Measurements from ENCODE around the gene SYNE2. TPM values are rescaled to one million over a fixed set of nuclear protein-coding genes. Genes with fewer than 3 reads are reported as not detected.

The SYNE2 gene
- total RNA-seq, 1 experiment from 2014 or later: 16.0 TPM

GRCh38 chr14:63857466-63858030 is 4.7 kb downstream of the SYNE2 start:
- no TSS peak for BruUV-seq (replicated peaks)
- Histone ChIP-seq H3K27ac (ENCODE audit: low read length) (no peak overlapping the region), H3K9ac (ENCODE audit: low read length) (no peak overlapping the region), H3K9me3 (ENCODE audit: low read length) (no peaks in the 10 kb centered on the region), H3K4me2 (ENCODE audit: low read length) (no peak overlapping the region), H3K4me3 (ENCODE audit: low read length) (no peak overlapping the region), H3K79me2 (ENCODE audit: low read length) (peaks cover 10% of the 10 kb centered on the region), H3K9me2 (replicated peaks; ENCODE audit: low read length) (no peaks in the 10 kb centered on the region), H2AFZ (ENCODE audit: low read length) (no peak overlapping the region), H3K4me1 (ENCODE audit: insufficient read depth, low read length) (peaks cover 12% of the 10 kb centered on the region), H3K36me3 (ENCODE audit: low read depth, low read length) (no peaks in the 10 kb centered on the region), H3F3A (ENCODE audit: low read length, unreplicated experiment) (no peaks in the 10 kb centered on the region), H4K20me1 (ENCODE audit: low read length) (no peaks in the 10 kb centered on the region), H3K27me3 (ENCODE audit: low read length) (no peaks in the 10 kb centered on the region)
- CTCF ChIA-PET: no interaction called here
- TF ChIP-seq EZH2phosphoT487 (IDR thresholded peaks at IDR 0.05; ENCODE audit: borderline replicate concordance, low read length) (no peak), EZH2 (IDR thresholded peaks at IDR 0.05; ENCODE audit: low read length, unreplicated experiment) (no peak), CTCF (conservative IDR thresholded peaks at IDR 0.05; ENCODE audit: low read depth, low read length) (no peak)
- ATAC-seq (no peak), DNase-seq (peak; percentile 32)
- POLR2A ChIA-PET (ENCODE audit: unreplicated experiment): no interaction called here
- intact Hi-C loops (cut with micrococcal nuclease): no loop called here

DNA sequence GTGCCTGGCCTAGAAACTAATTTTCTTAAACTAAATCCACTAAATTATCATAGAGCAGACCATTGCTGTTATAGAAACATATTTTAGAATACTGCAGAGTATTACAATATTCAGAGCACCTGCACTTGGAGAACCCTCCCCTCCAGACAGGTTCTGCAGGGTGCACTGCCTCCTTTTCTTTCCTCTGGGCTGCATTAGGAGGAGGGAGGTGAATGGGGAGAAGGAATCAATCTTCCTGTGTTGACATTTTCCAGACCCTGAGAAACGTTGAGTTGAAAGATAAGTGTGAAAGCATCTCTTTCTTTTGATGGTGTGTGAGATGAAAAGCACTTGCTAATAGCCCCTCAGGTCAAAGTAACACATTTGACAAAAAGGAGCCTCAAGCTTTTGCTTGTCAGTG is 7.3 kb downstream of the SYNE2 start:
- Histone ChIP-seq H3K9me2 (replicated peaks; ENCODE audit: low read length) (no peaks in the 10 kb centered on the region), H3K36me3 (ENCODE audit: low read depth, low read length) (no peaks in the 10 kb centered on the region), H3K79me2 (ENCODE audit: low read length) (peaks cover 7% of the 10 kb centered on the region), H3K4me1 (ENCODE audit: insufficient read depth, low read length) (peaks cover 12% of the 10 kb centered on the region), H3K27ac (ENCODE audit: low read length) (no peak overlapping the region), H3K4me2 (ENCODE audit: low read length) (no peak overlapping the region), H3K4me3 (ENCODE audit: low read length) (no peak overlapping the region), H4K20me1 (ENCODE audit: low read length) (no peaks in the 10 kb centered on the region), H3F3A (ENCODE audit: low read length, unreplicated experiment) (no peaks in the 10 kb centered on the region), H3K9ac (ENCODE audit: low read length) (no peak overlapping the region), H3K27me3 (ENCODE audit: low read length) (no peaks in the 10 kb centered on the region), H2AFZ (ENCODE audit: low read length) (no peak overlapping the region), H3K9me3 (ENCODE audit: low read length) (no peaks in the 10 kb centered on the region)
- ChIA-PET POLR2A (ENCODE audit: unreplicated experiment) (no interaction called here), CTCF (interaction anchor here (0.6 kb wide), 1 partner anchor 444 kb away, joined by 3 read pairs; no protein-coding TSS in a partner anchor)
- intact Hi-C loops (cut with micrococcal nuclease): no loop called here
- DNase-seq: no peak
- no TSS peak for BruUV-seq (replicated peaks)
- ATAC-seq: no peak
- TF ChIP-seq CTCF (conservative IDR thresholded peaks at IDR 0.05; ENCODE audit: low read depth, low read length) (no peak), EZH2phosphoT487 (IDR thresholded peaks at IDR 0.05; ENCODE audit: borderline replicate concordance, low read length) (no peak), EZH2 (IDR thresholded peaks at IDR 0.05; ENCODE audit: low read length, unreplicated experiment) (no peak)

- POLR2A ChIA-PET (ENCODE audit: unreplicated experiment): no interaction called here
- intact Hi-C loops (cut with micrococcal nuclease): no loop called here
Measured at GRCh38 chr14:63862163-63862562, 9.4 kb downstream of the SYNE2 start.

More at GRCh38 chr14:63862163-63862562, 9.4 kb downstream of the SYNE2 start:
- TF ChIP-seq EZH2phosphoT487 (IDR thresholded peaks at IDR 0.05; ENCODE audit: borderline replicate concordance, low read length): no peak
- no peak for TF ChIP-seq EZH2 (IDR thresholded peaks at IDR 0.05; ENCODE audit: low read length, unreplicated experiment)
- TF ChIP-seq CTCF (conservative IDR thresholded peaks at IDR 0.05; ENCODE audit: low read depth, low read length): no peak
- H3K9me2 ChIP-seq (replicated peaks; ENCODE audit: low read length): no peaks in the 10 kb centered on the region
- DNase-seq (no peak), ATAC-seq (no peak)
- peaks cover 9% of the 10 kb centered on the region for H3K4me1 ChIP-seq (ENCODE audit: insufficient read depth, low read length)
- BruUV-seq (replicated peaks): no TSS peak
- CTCF ChIA-PET: no interaction called here
- H3K27ac ChIP-seq (ENCODE audit: low read length): no peak overlapping the region
- no peak overlapping the region for H3K4me3 ChIP-seq (ENCODE audit: low read length)
- no peaks in the 10 kb centered on the region for H3K27me3 ChIP-seq (ENCODE audit: low read length)
- H3K4me2 ChIP-seq (ENCODE audit: low read length): no peak overlapping the region
- H3K36me3 ChIP-seq (ENCODE audit: low read depth, low read length): no peaks in the 10 kb centered on the region
- H3K9ac ChIP-seq (ENCODE audit: low read length): no peak overlapping the region
- no peaks in the 10 kb centered on the region for H3F3A ChIP-seq (ENCODE audit: low read length, unreplicated experiment)
- H3K9me3 ChIP-seq (ENCODE audit: low read length): no peaks in the 10 kb centered on the region
- no peaks in the 10 kb centered on the region; the same call in 1 of the 2 replicates for H3K79me2 ChIP-seq (ENCODE audit: low read length)
- H4K20me1 ChIP-seq (ENCODE audit: low read length): no peaks in the 10 kb centered on the region
- no peak overlapping the region for H2AFZ ChIP-seq (ENCODE audit: low read length)

Data from PC-3 (cell line).